ENCODE measurements around the gene SPECC1L.
"Not testable (repeated sequence)": the region's sequence is repeated elsewhere in the genome, so short reads cannot be mapped to it uniquely, and the experiment has no call there.

SPECC1L gene

DNA sequence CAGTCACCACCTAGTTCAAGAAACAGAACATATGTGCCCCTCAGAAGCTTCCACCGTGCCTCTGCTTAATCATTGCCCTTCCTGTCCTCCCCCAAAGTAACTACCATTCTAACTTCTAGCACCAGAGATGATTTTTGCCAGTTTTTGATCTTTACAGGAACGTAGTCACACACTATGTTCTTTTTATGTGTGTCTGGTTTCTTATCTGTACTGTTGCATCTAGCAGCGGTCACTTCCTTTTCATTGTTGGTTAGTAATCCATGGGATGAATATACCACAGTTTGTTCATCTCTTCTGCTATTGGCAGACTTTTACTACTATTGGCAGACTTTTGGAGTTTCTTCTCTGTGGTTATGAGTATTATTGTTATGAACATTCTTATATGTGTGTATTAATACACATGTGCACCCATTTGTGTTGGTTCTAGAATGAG is 34.6 kb downstream of the SPECC1L start:
- DNase-seq (ENCODE audit: insufficient read length, low spot score) (no peak), FAIRE-seq (no peak)
- no peak for TF ChIP-seq POU2F2 (IDR thresholded peaks at IDR 0.05; ENCODE audit: low read depth, low read length)
- no peak for TF ChIP-seq PAX5 (IDR thresholded peaks at IDR 0.05; ENCODE audit: insufficient read depth, low read length, severe bottlenecking)
- TF ChIP-seq POLR2A (IDR thresholded peaks at IDR 0.05; ENCODE audit: low read depth, low read length): no peak
- no peak for TF ChIP-seq SPI1 (IDR thresholded peaks at IDR 0.05; ENCODE audit: low read depth, low read length)
- TF ChIP-seq TAF1 (IDR thresholded peaks at IDR 0.05; ENCODE audit: low read depth, low read length): no peak

DNA sequence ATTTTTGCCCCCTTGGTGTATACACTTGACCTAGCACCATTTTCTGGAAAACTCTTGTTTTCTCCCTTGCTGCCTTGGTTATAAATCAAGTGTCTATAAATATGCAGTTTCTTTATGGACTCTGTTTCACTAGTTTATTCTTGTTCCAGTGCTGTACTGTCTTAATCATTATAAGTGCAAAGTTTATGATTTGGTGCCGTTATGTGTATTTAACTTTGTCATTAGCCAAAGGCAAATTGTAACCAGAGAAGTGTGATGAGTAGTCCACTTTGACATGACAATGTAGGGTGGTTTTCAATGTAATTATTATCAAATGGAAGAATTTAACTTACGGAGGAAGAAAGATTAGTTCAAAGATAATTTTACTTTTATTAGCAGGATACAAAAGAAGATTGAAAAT is 40.3 kb downstream of the SPECC1L start:
- DNase-seq (ENCODE audit: insufficient read length, low spot score) (no peak), FAIRE-seq (peak; percentile 31)
- no peak for TF ChIP-seq SPI1 (IDR thresholded peaks at IDR 0.05; ENCODE audit: low read depth, low read length)

DNA sequence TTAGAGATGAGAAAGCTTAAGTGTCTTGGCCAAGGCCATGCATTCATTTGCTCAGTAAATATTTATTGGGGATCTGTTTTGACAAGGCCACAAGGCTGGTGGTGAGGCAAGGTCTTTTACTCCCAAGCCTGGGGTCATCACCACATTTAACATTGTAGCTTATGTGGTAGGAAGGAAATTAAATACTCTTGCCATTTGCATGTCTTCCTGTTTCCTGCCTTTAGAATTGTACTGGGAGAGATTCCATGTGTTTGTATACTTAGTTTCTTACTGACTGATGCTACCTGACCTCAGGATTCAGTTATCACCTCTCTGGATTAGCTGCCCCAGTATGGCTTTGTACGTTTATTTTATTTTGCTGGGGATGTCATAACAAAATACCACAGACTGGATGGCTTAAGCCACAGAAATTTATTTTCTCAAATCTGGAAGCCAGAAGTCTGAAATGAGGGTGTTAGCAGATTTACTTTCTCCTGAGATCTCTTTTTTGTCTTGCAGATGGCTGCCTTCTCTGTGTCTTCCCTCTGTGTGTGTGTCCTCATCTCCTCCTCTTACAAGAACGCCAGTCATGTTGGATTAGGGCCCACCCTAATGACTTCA is 44.8 kb downstream of the SPECC1L start:
- DNase-seq (ENCODE audit: insufficient read length, low spot score) (no peak), FAIRE-seq (no peak)
- no peak for TF ChIP-seq PAX5 (IDR thresholded peaks at IDR 0.05; ENCODE audit: insufficient read depth, low read length, severe bottlenecking)
- TF ChIP-seq POLR2A (IDR thresholded peaks at IDR 0.05; ENCODE audit: low read depth, low read length): no peak
- TF ChIP-seq POLR2AphosphoS5 (IDR thresholded peaks at IDR 0.05; ENCODE audit: low read depth, low read length): no peak
- TF ChIP-seq SPI1 (IDR thresholded peaks at IDR 0.05; ENCODE audit: low read depth, low read length): no peak
- no peak for TF ChIP-seq POU2F2 (IDR thresholded peaks at IDR 0.05; ENCODE audit: low read depth, low read length)

DNA sequence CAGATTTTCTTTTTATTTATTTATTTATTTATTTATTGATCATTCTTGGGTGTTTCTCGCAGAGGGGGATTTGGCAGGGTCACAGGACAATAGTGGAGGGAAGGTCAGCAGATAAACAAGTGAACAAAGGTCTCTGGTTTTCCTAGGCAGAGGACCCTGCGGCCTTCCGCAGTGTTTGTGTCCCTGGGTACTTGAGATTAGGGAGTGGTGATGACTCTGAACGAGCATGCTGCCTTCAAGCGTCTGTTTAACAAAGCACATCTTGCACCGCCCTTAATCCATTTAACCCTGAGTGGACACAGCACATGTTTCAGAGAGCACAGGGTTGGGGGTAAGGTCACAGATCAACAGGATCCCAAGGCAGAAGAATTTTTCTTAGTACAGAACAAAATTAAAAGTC is 45.6 kb downstream of the SPECC1L start:
- not testable (repeated sequence) for FAIRE-seq; DNase-seq (ENCODE audit: insufficient read length, low spot score)

DNA sequence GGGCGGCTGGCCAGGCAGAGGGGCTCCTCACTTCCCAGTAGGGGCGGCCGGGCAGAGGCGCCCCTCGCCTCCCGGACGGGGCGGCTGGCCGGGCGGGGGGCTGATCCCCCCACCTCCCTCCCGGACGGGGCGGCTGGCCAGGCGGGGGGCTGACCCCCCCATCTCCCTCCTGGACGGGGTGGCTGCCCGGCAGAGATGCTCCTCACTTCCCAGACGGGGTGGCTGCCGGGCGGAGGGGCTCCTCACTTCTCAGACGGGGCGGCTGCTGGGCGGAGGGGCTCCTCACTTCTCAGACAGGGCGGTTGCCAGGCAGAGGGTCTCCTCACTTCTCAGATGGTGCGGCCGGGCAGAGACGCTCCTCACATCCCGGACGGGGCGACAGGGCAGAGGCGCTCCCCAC is 46.9 kb downstream of the SPECC1L start:
- FAIRE-seq; DNase-seq (ENCODE audit: insufficient read length, low spot score): not testable (repeated sequence)

DNA sequence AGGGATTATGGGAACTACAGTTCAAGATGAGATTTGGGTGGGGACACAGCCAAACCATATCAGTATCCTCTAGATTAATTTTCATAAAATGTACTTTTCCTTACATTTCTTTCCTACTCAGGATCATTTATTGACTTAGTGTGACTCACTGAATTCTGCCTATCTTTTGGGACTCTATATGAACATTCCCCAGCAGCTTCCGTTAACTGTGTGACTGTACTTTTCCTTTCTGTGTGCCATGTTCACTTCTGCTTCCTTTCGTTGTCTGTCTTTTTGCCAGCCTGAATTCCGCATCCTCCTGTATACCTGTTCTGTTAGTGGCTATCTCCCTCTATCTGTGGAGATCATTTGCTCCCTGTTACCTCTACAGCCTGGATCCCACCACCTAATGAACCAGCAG is 48.8 kb downstream of the SPECC1L start:
- DNase-seq (ENCODE audit: insufficient read length, low spot score): no peak
- TF ChIP-seq PAX5 (IDR thresholded peaks at IDR 0.05; ENCODE audit: insufficient read depth, low read length, severe bottlenecking): no peak
- no peak for TF ChIP-seq POLR2AphosphoS5 (IDR thresholded peaks at IDR 0.05; ENCODE audit: low read depth, low read length)
- TF ChIP-seq POU2F2 (IDR thresholded peaks at IDR 0.05; ENCODE audit: low read depth, low read length): no peak
- no peak for TF ChIP-seq SPI1 (IDR thresholded peaks at IDR 0.05; ENCODE audit: low read depth, low read length)
- TF ChIP-seq TAF1 (IDR thresholded peaks at IDR 0.05; ENCODE audit: low read depth, low read length): no peak
- TF ChIP-seq POLR2A (IDR thresholded peaks at IDR 0.05; ENCODE audit: low read depth, low read length): no peak
- no peak for FAIRE-seq

DNA sequence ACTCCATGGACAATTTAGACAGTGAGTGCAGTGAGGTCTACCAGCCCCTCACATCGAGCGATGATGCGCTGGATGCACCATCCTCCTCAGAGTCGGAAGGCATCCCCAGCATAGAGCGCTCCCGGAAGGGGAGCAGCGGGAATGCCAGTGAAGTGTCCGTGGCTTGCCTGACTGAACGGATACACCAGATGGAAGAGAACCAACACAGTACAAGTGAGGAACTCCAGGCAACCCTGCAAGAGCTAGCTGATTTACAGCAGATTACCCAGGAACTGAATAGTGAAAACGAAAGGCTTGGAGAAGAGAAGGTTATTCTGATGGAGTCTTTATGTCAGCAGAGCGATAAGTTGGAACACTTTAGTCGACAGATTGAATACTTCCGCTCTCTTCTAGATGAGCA is 51.4 kb downstream of the SPECC1L start:
- no peak for TF ChIP-seq PAX5 (IDR thresholded peaks at IDR 0.05; ENCODE audit: insufficient read depth, low read length, severe bottlenecking)
- no peak for TF ChIP-seq SPI1 (IDR thresholded peaks at IDR 0.05; ENCODE audit: low read depth, low read length)
- no peak for TF ChIP-seq POLR2A (IDR thresholded peaks at IDR 0.05; ENCODE audit: low read depth, low read length)
- no peak for TF ChIP-seq POLR2AphosphoS5 (IDR thresholded peaks at IDR 0.05; ENCODE audit: low read depth, low read length)
- no peak for TF ChIP-seq POU2F2 (IDR thresholded peaks at IDR 0.05; ENCODE audit: low read depth, low read length)
- TF ChIP-seq TAF1 (IDR thresholded peaks at IDR 0.05; ENCODE audit: low read depth, low read length): no peak
- FAIRE-seq (no peak), DNase-seq (ENCODE audit: insufficient read length, low spot score) (no peak)

DNA sequence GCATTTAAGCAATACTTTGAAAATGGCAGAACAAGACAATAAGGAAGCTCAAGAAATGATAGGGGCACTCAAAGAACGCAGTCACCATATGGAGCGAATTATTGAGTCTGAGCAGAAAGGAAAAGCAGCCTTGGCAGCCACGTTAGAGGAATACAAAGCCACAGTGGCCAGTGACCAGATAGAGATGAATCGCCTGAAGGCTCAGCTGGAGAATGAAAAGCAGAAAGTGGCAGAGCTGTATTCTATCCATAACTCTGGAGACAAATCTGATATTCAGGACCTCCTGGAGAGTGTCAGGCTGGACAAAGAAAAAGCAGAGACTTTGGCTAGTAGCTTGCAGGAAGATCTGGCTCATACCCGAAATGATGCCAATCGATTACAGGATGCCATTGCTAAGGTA is 51.9 kb downstream of the SPECC1L start:
- TF ChIP-seq POLR2AphosphoS5 (IDR thresholded peaks at IDR 0.05; ENCODE audit: low read depth, low read length) (no peak), POU2F2 (IDR thresholded peaks at IDR 0.05; ENCODE audit: low read depth, low read length) (no peak), PAX5 (IDR thresholded peaks at IDR 0.05; ENCODE audit: insufficient read depth, low read length, severe bottlenecking) (no peak), SPI1 (IDR thresholded peaks at IDR 0.05; ENCODE audit: low read depth, low read length) (no peak), TAF1 (IDR thresholded peaks at IDR 0.05; ENCODE audit: low read depth, low read length) (no peak)
- FAIRE-seq: no peak
- no peak for DNase-seq (ENCODE audit: insufficient read length, low spot score)

DNA sequence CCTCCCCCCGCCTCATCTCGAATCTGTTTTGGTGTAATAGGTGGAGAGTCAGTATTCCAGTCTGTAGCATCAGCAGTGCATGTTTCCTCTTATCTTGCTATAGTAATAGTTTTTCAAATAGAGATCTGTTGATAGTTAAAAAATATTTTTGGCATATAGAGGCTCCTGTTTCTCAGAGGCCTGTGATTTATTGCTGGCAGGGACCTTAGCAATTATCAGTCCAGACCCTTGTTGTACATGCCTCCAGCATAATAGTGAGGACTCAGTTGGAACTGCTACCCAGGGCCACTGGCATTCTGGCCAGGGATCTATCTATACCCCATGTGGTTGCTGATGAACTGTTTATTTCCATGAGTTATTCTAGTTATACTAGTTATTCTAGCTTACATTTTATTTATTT is 52.6 kb downstream of the SPECC1L start:
- no peak for FAIRE-seq
- DNase-seq (ENCODE audit: insufficient read length, low spot score): no peak
- TF ChIP-seq POLR2A (IDR thresholded peaks at IDR 0.05; ENCODE audit: low read depth, low read length) (no peak), POLR2AphosphoS5 (IDR thresholded peaks at IDR 0.05; ENCODE audit: low read depth, low read length) (no peak), TAF1 (IDR thresholded peaks at IDR 0.05; ENCODE audit: low read depth, low read length) (no peak), PAX5 (IDR thresholded peaks at IDR 0.05; ENCODE audit: insufficient read depth, low read length, severe bottlenecking) (no peak), SPI1 (IDR thresholded peaks at IDR 0.05; ENCODE audit: low read depth, low read length) (no peak), POU2F2 (IDR thresholded peaks at IDR 0.05; ENCODE audit: low read depth, low read length) (no peak)

DNA sequence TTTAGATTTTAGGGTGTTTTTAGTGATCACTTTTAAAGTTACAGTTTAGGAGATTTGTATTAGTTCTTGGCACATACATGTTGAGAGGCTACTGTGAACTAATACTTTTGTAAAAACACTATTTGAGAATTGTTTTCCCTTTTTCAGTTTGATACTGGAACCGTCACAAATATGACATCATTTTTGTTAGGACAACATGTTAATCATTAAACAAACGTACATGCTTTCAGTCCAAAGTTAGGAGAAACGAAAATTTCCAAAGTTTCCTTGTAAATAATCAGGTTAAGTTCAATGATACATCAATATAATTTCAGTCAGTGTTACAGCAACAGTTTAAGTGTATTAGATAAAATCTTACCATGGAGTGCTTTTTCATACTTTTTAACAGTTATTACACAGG is 53.1 kb downstream of the SPECC1L start:
- TF ChIP-seq POLR2A (IDR thresholded peaks at IDR 0.05; ENCODE audit: low read depth, low read length) (no peak), PAX5 (IDR thresholded peaks at IDR 0.05; ENCODE audit: insufficient read depth, low read length, severe bottlenecking) (no peak), SPI1 (IDR thresholded peaks at IDR 0.05; ENCODE audit: low read depth, low read length) (no peak), POU2F2 (IDR thresholded peaks at IDR 0.05; ENCODE audit: low read depth, low read length) (no peak), POLR2AphosphoS5 (IDR thresholded peaks at IDR 0.05; ENCODE audit: low read depth, low read length) (no peak), TAF1 (IDR thresholded peaks at IDR 0.05; ENCODE audit: low read depth, low read length) (no peak)
- no peak for FAIRE-seq

DNA sequence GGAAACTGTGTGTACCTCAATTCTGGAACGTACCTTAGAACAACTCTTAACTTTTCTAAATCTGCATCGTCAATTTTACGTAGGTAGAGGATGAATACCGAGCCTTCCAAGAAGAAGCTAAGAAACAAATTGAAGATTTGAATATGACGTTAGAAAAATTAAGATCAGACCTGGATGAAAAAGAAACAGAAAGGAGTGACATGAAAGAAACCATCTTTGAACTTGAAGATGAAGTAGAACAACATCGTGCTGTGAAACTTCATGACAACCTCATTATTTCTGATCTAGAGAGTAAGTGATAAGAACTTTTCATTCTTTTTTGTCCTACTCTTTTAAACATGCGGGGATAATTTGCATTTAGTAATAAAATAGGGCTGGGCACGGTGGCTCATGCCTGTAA is 53.5 kb downstream of the SPECC1L start:
- FAIRE-seq: no peak
- no peak for TF ChIP-seq POLR2A (IDR thresholded peaks at IDR 0.05; ENCODE audit: low read depth, low read length)
- TF ChIP-seq PAX5 (IDR thresholded peaks at IDR 0.05; ENCODE audit: insufficient read depth, low read length, severe bottlenecking): no peak
- no peak for TF ChIP-seq POU2F2 (IDR thresholded peaks at IDR 0.05; ENCODE audit: low read depth, low read length)
- no peak for TF ChIP-seq POLR2AphosphoS5 (IDR thresholded peaks at IDR 0.05; ENCODE audit: low read depth, low read length)
- TF ChIP-seq SPI1 (IDR thresholded peaks at IDR 0.05; ENCODE audit: low read depth, low read length): no peak
- no peak for TF ChIP-seq TAF1 (IDR thresholded peaks at IDR 0.05; ENCODE audit: low read depth, low read length)
- no peak for DNase-seq (ENCODE audit: insufficient read length, low spot score)

More for the DNA sequence above, 53.1 kb downstream of the SPECC1L start:
- DNase-seq (ENCODE audit: insufficient read length, low spot score): no peak
